ENCODE results near the gene WWC2. TPM values are rescaled to one million over a fixed set of nuclear protein-coding genes. Genes with fewer than 3 reads are reported as not detected.
A peak's percentile ranks its signal among the peaks of the same experiment; 100 is the strongest.

The WWC2 gene
- total RNA-seq, 2 donors from 2014 or later, result 4.3 to 6.8 TPM

GRCh38 chr4:183256343-183256742, 157.3 kb downstream of the WWC2 start:
- Histone ChIP-seq H3K4me1 (no peaks in the 10 kb centered on the region), H3K36me3 (no peaks in the 10 kb centered on the region), H3K9me3 (no peaks in the 10 kb centered on the region), H3K4me3 (no peak overlapping the region), H3K27me3 (no peaks in the 10 kb centered on the region), H3K9ac (ENCODE audit: low read depth in 2 of 2, low read length in 2 of 2) (no peak overlapping the region), H3K27ac (no peak overlapping the region)
- no peak for TF ChIP-seq CTCF (IDR thresholded peaks at IDR 0.05)
- intact Hi-C loops (cut with DNase I), result no loop called here
- DNase-seq, result no peak

- peak; percentile 62 for TF ChIP-seq CTCF (IDR thresholded peaks at IDR 0.05)
- no peaks in the 10 kb centered on the region for H3K4me1 ChIP-seq
Measured at GRCh38 chr4:183256756-183257385, 157.8 kb downstream of the WWC2 start.

GRCh38 chr4:183257808-183258207, 158.8 kb downstream of the WWC2 start:
- no peaks in the 10 kb centered on the region for H3K9me3 ChIP-seq
- no peaks in the 10 kb centered on the region for H3K27me3 ChIP-seq
- H3K4me1 ChIP-seq, result no peaks in the 10 kb centered on the region
- H3K27ac ChIP-seq, result no peak overlapping the region
- H3K36me3 ChIP-seq, result no peaks in the 10 kb centered on the region
- no peak overlapping the region for H3K4me3 ChIP-seq
- intact Hi-C loops (cut with DNase I), result no loop called here
- H3K9ac ChIP-seq (ENCODE audit: low read depth in 2 of 2, low read length in 2 of 2), result no peak overlapping the region
- TF ChIP-seq CTCF (IDR thresholded peaks at IDR 0.05), result no peak
- no peak for DNase-seq

More at GRCh38 chr4:183256756-183257385, 157.8 kb downstream of the WWC2 start:
- Histone ChIP-seq H3K9ac (ENCODE audit: low read depth in 2 of 2, low read length in 2 of 2) (no peak overlapping the region), H3K36me3 (no peaks in the 10 kb centered on the region), H3K27ac (no peak overlapping the region), H3K27me3 (no peaks in the 10 kb centered on the region), H3K4me3 (no peak overlapping the region), H3K9me3 (no peaks in the 10 kb centered on the region)
- DNase-seq, result no peak
- intact Hi-C loops (cut with DNase I), result no loop called here

- no peak for TF ChIP-seq CTCF (IDR thresholded peaks at IDR 0.05)
- no peaks in the 10 kb centered on the region for H3K36me3 ChIP-seq
- peak; percentile 53 for DNase-seq
- H3K27ac ChIP-seq, result no peak overlapping the region
- H3K27me3 ChIP-seq, result no peaks in the 10 kb centered on the region
- intact Hi-C loops (cut with DNase I), result loop anchor here (2.0 to 10.0 kb wide), 4 partner anchors 144 to 776 kb away; no protein-coding TSS in a partner anchor
- no peak overlapping the region for H3K9ac ChIP-seq (ENCODE audit: low read depth in 2 of 2, low read length in 2 of 2)
- no peaks in the 10 kb centered on the region for H3K9me3 ChIP-seq
- no peak overlapping the region for H3K4me3 ChIP-seq
- H3K4me1 ChIP-seq, result no peaks in the 10 kb centered on the region
Measured at GRCh38 chr4:183260491-183261151, 161.6 kb downstream of the WWC2 start.

GRCh38 chr4:183261953-183262775, 163.1 kb downstream of the WWC2 start:
- H3K9me3 ChIP-seq, result no peaks in the 10 kb centered on the region
- no peak overlapping the region for H3K9ac ChIP-seq (ENCODE audit: low read depth in 2 of 2, low read length in 2 of 2)
- H3K27me3 ChIP-seq, result no peaks in the 10 kb centered on the region
- DNase-seq, result peak; percentile 87
- H3K4me3 ChIP-seq, result no peak overlapping the region
- H3K36me3 ChIP-seq, result no peaks in the 10 kb centered on the region
- intact Hi-C loops (cut with DNase I), result loop anchor here (2.0 to 10.0 kb wide), 5 partner anchors 143 to 777 kb away; no protein-coding TSS in a partner anchor
- H3K4me1 ChIP-seq, result no peaks in the 10 kb centered on the region
- TF ChIP-seq CTCF (IDR thresholded peaks at IDR 0.05), result peak; percentile 70
- H3K27ac ChIP-seq, result peak overlapping the region; percentile 30

Measured in colonic mucosa (tissue), 4 donors.